Gastroesophageal sphincter (tissue), 4 donors: Measurements from ENCODE around the gene ILK. TPM values are rescaled to one million over a fixed set of nuclear protein-coding genes. Genes with fewer than 3 reads are reported as not detected.

Experiments
- ATAC-seq: fragments of 150-250 bp; one replicate; pipeline ENCODE4 v1.9.1; 2016; ENCODE audit warnings: mild to moderate bottlenecking, moderate library complexity
- H3K27ac ChIP-seq, 4 donors: fragments of 200-600 bp; sonication (generic) in 3 of 4; 1 replicate in 3 of 4; 2 replicates in 1 of 4; pipeline ENCODE4 v1.5.1; 2016 to 2019
- H3K27me3 ChIP-seq: fragments of 200-600 bp; sonication (generic); one replicate; pipeline ENCODE4 v1.5.1; 2019
- H3K36me3 ChIP-seq, 2 donors: fragments of 200-600 bp; sonication (generic); one replicate each; pipeline ENCODE4 v1.5.1; 2019; ENCODE audit warnings: control low read depth in 1 of 2
- H3K4me1 ChIP-seq, 3 donors: fragments of 200-600 bp; sonication (generic); 1 replicate in 2 of 3; 2 replicates in 1 of 3; pipeline ENCODE4 v1.5.1; 2016 to 2019; ENCODE audit warnings: control low read depth in 2 of 3
- H3K4me3 ChIP-seq, 2 donors: fragments of 200-600 bp; sonication (generic); one replicate each; pipeline ENCODE4 v1.5.1; 2019; ENCODE audit warnings: mild to moderate bottlenecking in 1 of 2, moderate library complexity in 1 of 2
- H3K9me3 ChIP-seq, 3 donors: fragments of 200-600 bp; sonication (generic); one replicate each; pipeline ENCODE4 v1.5.1; 2017 to 2019; ENCODE audit warnings: control low read depth in 2 of 3
- CTCF ChIP-seq, 4 experiments: fragments of 200-600 bp in 2 of 4; fragments of 450-650 bp in 2 of 4; sonication (generic) in 1 of 4; IDR thresholded peaks; one replicate each; pipeline ENCODE4 v1.5.1; 2017 to 2019; ENCODE audit warnings: antibody characterized with exemption in 4 of 4, mild to moderate bottlenecking in 2 of 4, moderate library complexity in 2 of 4
- EP300 ChIP-seq: sonication (generic); formaldehyde crosslinking; IDR thresholded peaks from one replicate; pipeline ENCODE4 v1.6.1; 2017; ENCODE audit warnings: antibody characterized with exemption, mild to moderate bottlenecking
- POLR2A ChIP-seq, 2 donors: fragments of 450-650 bp; IDR thresholded peaks; one replicate each; pipeline ENCODE4 v1.6.1; 2017; ENCODE audit warnings: antibody characterized with exemption in 2 of 2, mild to moderate bottlenecking in 2 of 2, moderate library complexity in 1 of 2
- POLR2AphosphoS5 ChIP-seq: sonication (generic); formaldehyde crosslinking; IDR thresholded peaks from one replicate; pipeline ENCODE4 v1.6.1; 2017; ENCODE audit warnings: antibody characterized with exemption
- WGBS, 2 donors: methylation state at CpG; one replicate each; pipeline ENCODE4 v1.1.5; 2018; ENCODE audit warnings: low coverage in 1 of 2; 5-methylcytosine and 5-hydroxymethylcytosine counted together
- total RNA-seq, 4 donors: library from RNA; depleted of rRNA; stranded (reverse); fragments of >200 nt; gene quantifications; one replicate each; pipeline ENCODE4 v1.1.0, GENCODE V29; 2016

ILK gene
- total RNA-seq, 4 donors from 2014 or later, result 395 to 658 (median 466) TPM

- Histone ChIP-seq H3K36me3 (peaks cover 4 to 41% of the 10 kb centered on the region in 2 donors), H3K27me3 (no peaks in the 10 kb centered on the region), H3K4me1 (peaks cover 9 to 85% (median 45%) of the 10 kb centered on the region in 3 donors), H3K9me3 (no peaks in the 10 kb centered on the region), H3K4me3 (peak overlapping the region; percentile 91 to 93), H3K27ac (peak overlapping the region; percentile 98 to 99 (median 98))
- peak; percentile 83 for ATAC-seq
- peak in 1 of 4 experiments; percentile 13 for TF ChIP-seq CTCF (IDR thresholded peaks at IDR 0.05)
- peak; percentile 81 to 82 for TF ChIP-seq POLR2A (IDR thresholded peaks at IDR 0.05)
- TF ChIP-seq EP300, result no peak
- TF ChIP-seq POLR2AphosphoS5, result peak; percentile 98
- WGBS, 2 donors, result 0 to 2% methylated on average over 5 to 10 of the region's 11 CpGs
These were observed 3.1 kb downstream of the ILK start for GRCh38 chr11:6606471-6607189.

GRCh38 chr11:6607190-6607795 is 3.7 kb downstream of the ILK start:
- Histone ChIP-seq H3K4me3 (peak overlapping the region in 1 of 2 donors; percentile 93), H3K4me1 (peaks cover 7 to 78% (median 38%) of the 10 kb centered on the region in 3 donors), H3K27me3 (no peaks in the 10 kb centered on the region), H3K9me3 (no peaks in the 10 kb centered on the region), H3K36me3 (peaks cover 4 to 37% of the 10 kb centered on the region in 2 donors), H3K27ac (peak overlapping the region; percentile 89 to 99 (median 98))
- TF ChIP-seq EP300 (no peak), POLR2A (IDR thresholded peaks at IDR 0.05) (no peak), CTCF (IDR thresholded peaks at IDR 0.05) (no peak), POLR2AphosphoS5 (no peak)
- no peak for ATAC-seq

- Histone ChIP-seq H3K27ac (peak overlapping the region; percentile 89 to 99 (median 98)), H3K9me3 (no peaks in the 10 kb centered on the region), H3K27me3 (no peaks in the 10 kb centered on the region), H3K4me1 (peaks cover 7 to 79% (median 34%) of the 10 kb centered on the region in 3 donors), H3K36me3 (peaks cover 4 to 37% of the 10 kb centered on the region in 2 donors), H3K4me3 (peak overlapping the region in 1 of 2 donors; percentile 93)
- no peak for ATAC-seq
- TF ChIP-seq POLR2A (IDR thresholded peaks at IDR 0.05), result no peak
- TF ChIP-seq CTCF (IDR thresholded peaks at IDR 0.05), result no peak
- no peak for TF ChIP-seq POLR2AphosphoS5
- no peak for TF ChIP-seq EP300
- WGBS, 2 donors, result 79 to 84% methylated on average over 6 to 7 of the region's 9 CpGs
These were observed 4.4 kb downstream of the ILK start for GRCh38 chr11:6608011-6608410.

- Histone ChIP-seq H3K4me1 (peaks cover 7 to 86% (median 34%) of the 10 kb centered on the region in 3 donors), H3K4me3 (peak overlapping the region in 1 of 2 donors; percentile 93), H3K36me3 (peaks cover 4 to 37% of the 10 kb centered on the region in 2 donors), H3K9me3 (no peaks in the 10 kb centered on the region), H3K27ac (peak overlapping the region; percentile 89 to 99 (median 98)), H3K27me3 (no peaks in the 10 kb centered on the region)
- TF ChIP-seq POLR2AphosphoS5, result peak; percentile 4
- TF ChIP-seq POLR2A (IDR thresholded peaks at IDR 0.05), result peak in 1 of 2 donors; percentile 10
- TF ChIP-seq EP300, result no peak
- TF ChIP-seq CTCF (IDR thresholded peaks at IDR 0.05), result no peak
- 67 to 87% methylated on average over 3 to 8 of the region's 14 CpGs for WGBS, 2 donors
- ATAC-seq, result no peak
These were observed 5.3 kb downstream of the ILK start for GRCh38 chr11:6608726-6609501.
